ENCODE measurements around the gene VWA2. TPM values are rescaled to one million over a fixed set of nuclear protein-coding genes. Genes with fewer than 3 reads are reported as not detected.

Gene VWA2
- total and polyA plus RNA-seq, 4 donors = 1.6 to 18.3 (median 8.4) TPM

GRCh38 chr10:114220281-114220680, 18.8 kb upstream of the VWA2 start:
- Histone ChIP-seq H3K9me3 (ENCODE audit: control insufficient read depth in 4 of 4, insufficient read depth in 3 of 4, low read length in 3 of 4) (peaks cover 0 to 5% (median 0%) of the 10 kb centered on the region in 4 donors), H3K9ac (ENCODE audit: insufficient read depth in 1 of 2, low read length in 2 of 2) (no peak overlapping the region), H3K4me3 (no peak overlapping the region), H3K4me1 (ENCODE audit: control insufficient read depth in 5 of 5, insufficient read depth in 5 of 5, low read length in 5 of 5) (no peaks in the 10 kb centered on the region), H3K27ac (ENCODE audit: low read depth in 1 of 2, low read length in 1 of 2) (no peak overlapping the region), H3K36me3 (ENCODE audit: control insufficient read depth in 4 of 4, insufficient read depth in 4 of 4, low read length in 4 of 4) (no peaks in the 10 kb centered on the region), H3K27me3 (ENCODE audit: control insufficient read depth in 3 of 3, insufficient read depth in 3 of 3, low read length in 2 of 3) (peaks cover 0 to 5% (median 3%) of the 10 kb centered on the region in 3 donors)
- DNase-seq (no peak), ATAC-seq (ENCODE audit: insufficient read depth, low FRiP score) (no peak)
- no peak for TF ChIP-seq CTCF (IDR thresholded peaks at IDR 0.05; ENCODE audit: control extremely low read depth, extremely low read depth)
- WGBS, 2 donors = 73 to 80% methylated on average over 2 of the region's 2 CpGs

DNA sequence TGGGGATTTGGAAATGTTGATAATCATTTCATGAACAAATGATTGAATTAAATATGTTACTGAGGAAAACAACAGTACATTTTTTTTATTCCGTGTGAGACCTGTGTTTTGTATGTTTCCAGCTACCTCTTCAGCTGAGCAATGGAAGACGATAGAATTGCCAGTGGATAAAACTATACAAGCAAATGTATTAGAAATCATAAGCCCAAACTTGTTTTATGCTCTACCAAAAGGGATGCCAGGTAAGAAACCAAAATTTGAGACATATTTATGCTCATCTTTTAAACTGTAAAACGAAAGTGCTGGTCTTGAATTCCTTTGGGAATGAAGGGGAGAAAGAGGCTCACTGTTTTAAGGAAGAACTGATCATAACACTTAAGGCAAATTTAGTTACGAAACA, 17.8 kb upstream of the VWA2 start:
- no peaks in the 10 kb centered on the region for H3K4me1 ChIP-seq (ENCODE audit: control insufficient read depth in 5 of 5, insufficient read depth in 5 of 5, low read length in 5 of 5)
- 89 to 90% methylated on average over 4 of the region's 4 CpGs for WGBS, 2 donors
- H3K9ac ChIP-seq (ENCODE audit: insufficient read depth in 1 of 2, low read length in 2 of 2) = no peak overlapping the region
- no peaks in the 10 kb centered on the region for H3K36me3 ChIP-seq (ENCODE audit: control insufficient read depth in 4 of 4, insufficient read depth in 4 of 4, low read length in 4 of 4)
- peaks cover 0 to 5% (median 0%) of the 10 kb centered on the region in 4 donors for H3K9me3 ChIP-seq (ENCODE audit: control insufficient read depth in 4 of 4, insufficient read depth in 3 of 4, low read length in 3 of 4)
- H3K4me3 ChIP-seq = no peak overlapping the region
- DNase-seq (no peak), ATAC-seq (ENCODE audit: insufficient read depth, low FRiP score) (no peak)
- H3K27me3 ChIP-seq (ENCODE audit: control insufficient read depth in 3 of 3, insufficient read depth in 3 of 3, low read length in 2 of 3) = peaks cover 0 to 5% (median 3%) of the 10 kb centered on the region in 3 donors
- no peak for TF ChIP-seq CTCF (IDR thresholded peaks at IDR 0.05; ENCODE audit: control extremely low read depth, extremely low read depth)
- H3K27ac ChIP-seq (ENCODE audit: low read depth in 1 of 2, low read length in 1 of 2) = no peak overlapping the region

DNA sequence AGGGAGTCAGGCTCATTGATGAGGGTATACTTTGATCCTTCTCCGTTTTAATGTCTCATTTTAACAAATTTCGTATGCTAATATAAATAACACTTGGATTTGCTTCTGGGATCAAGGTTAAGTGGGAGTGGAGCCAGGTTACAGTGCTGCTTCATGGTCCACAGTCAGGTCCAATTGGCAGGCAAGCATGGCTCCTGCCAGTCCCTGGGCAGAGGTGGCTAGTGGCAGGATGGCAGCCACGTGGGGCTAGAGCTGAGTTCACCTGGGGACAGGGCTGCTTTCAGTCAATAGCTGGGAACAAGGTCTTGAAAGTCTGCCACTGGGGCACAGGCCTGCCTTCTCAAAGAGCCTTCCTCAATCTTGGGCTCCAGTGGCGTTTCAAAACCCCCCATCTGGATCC, 16.0 kb upstream of the VWA2 start:
- H3K27me3 ChIP-seq (ENCODE audit: control insufficient read depth in 3 of 3, insufficient read depth in 3 of 3, low read length in 2 of 3) = peaks cover 0 to 4% (median 0%) of the 10 kb centered on the region in 3 donors
- no peak for ATAC-seq (ENCODE audit: insufficient read depth, low FRiP score)
- no peak overlapping the region for H3K9ac ChIP-seq (ENCODE audit: insufficient read depth in 1 of 2, low read length in 2 of 2)
- no peak for DNase-seq
- H3K36me3 ChIP-seq (ENCODE audit: control insufficient read depth in 4 of 4, insufficient read depth in 4 of 4, low read length in 4 of 4) = no peaks in the 10 kb centered on the region
- 90 to 91% methylated on average over 4 of the region's 4 CpGs for WGBS, 2 donors
- peaks cover 0 to 5% (median 0%) of the 10 kb centered on the region in 4 donors for H3K9me3 ChIP-seq (ENCODE audit: control insufficient read depth in 4 of 4, insufficient read depth in 3 of 4, low read length in 3 of 4)
- H3K27ac ChIP-seq (ENCODE audit: low read depth in 1 of 2, low read length in 1 of 2) = no peak overlapping the region
- no peak overlapping the region for H3K4me3 ChIP-seq
- no peak for TF ChIP-seq CTCF (IDR thresholded peaks at IDR 0.05; ENCODE audit: control extremely low read depth, extremely low read depth)
- H3K4me1 ChIP-seq (ENCODE audit: control insufficient read depth in 5 of 5, insufficient read depth in 5 of 5, low read length in 5 of 5) = no peaks in the 10 kb centered on the region

DNA sequence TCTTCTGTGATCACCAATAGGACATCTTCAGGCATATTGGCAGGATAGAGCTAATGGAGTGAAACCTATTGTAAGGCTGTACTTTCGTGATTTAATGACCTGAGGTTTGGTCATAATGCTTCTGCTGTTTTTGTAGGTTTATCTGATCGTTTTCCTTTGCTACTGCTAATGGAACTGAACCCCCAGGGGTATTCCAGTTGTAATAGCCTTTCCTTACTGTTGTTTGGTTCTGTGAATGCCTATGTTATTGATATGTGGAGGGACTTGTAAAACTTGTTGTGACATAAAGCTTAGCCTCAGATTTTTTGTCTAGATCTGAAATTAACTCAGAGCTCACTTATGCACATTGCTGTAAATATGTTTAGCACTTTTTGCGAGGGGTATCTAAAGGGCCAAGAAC, 10.9 kb upstream of the VWA2 start:
- no peak for TF ChIP-seq CTCF (IDR thresholded peaks at IDR 0.05; ENCODE audit: control extremely low read depth, extremely low read depth)
- peaks cover 0 to 4% (median 0%) of the 10 kb centered on the region in 4 donors for H3K9me3 ChIP-seq (ENCODE audit: control insufficient read depth in 4 of 4, insufficient read depth in 3 of 4, low read length in 3 of 4)
- H3K4me1 ChIP-seq (ENCODE audit: control insufficient read depth in 5 of 5, insufficient read depth in 5 of 5, low read length in 5 of 5) = no peaks in the 10 kb centered on the region
- WGBS, 2 donors = 73 to 78% methylated on average over 3 of the region's 3 CpGs
- ATAC-seq (ENCODE audit: insufficient read depth, low FRiP score) (no peak), DNase-seq (no peak)
- H3K27me3 ChIP-seq (ENCODE audit: control insufficient read depth in 3 of 3, insufficient read depth in 3 of 3, low read length in 2 of 3) = peaks cover 0 to 4% (median 0%) of the 10 kb centered on the region in 3 donors
- no peak overlapping the region for H3K4me3 ChIP-seq
- H3K9ac ChIP-seq (ENCODE audit: insufficient read depth in 1 of 2, low read length in 2 of 2) = no peak overlapping the region
- H3K36me3 ChIP-seq (ENCODE audit: control insufficient read depth in 4 of 4, insufficient read depth in 4 of 4, low read length in 4 of 4) = no peaks in the 10 kb centered on the region
- H3K27ac ChIP-seq (ENCODE audit: low read depth in 1 of 2, low read length in 1 of 2) = no peak overlapping the region
